ENCODE data around the gene DSTYK. TPM values are rescaled to one million over a fixed set of nuclear protein-coding genes. Genes with fewer than 3 reads are reported as not detected.

DSTYK gene
- total RNA-seq, 1 experiment from 2014 or later = 11.3 TPM

- no peak for DNase-seq (ENCODE audit: low read depth, low spot score)
- no peak overlapping the region for H3K27ac ChIP-seq (ENCODE audit: low read length)
- intact Hi-C loops (cut with micrococcal nuclease; ENCODE audit: unreplicated experiment) (no loop called here), in situ Hi-C loops (cut with HindIII; ENCODE audit: low pct_unique_long_range_greater_than_20kb, low sequenced_read_pairs) (no loop called here)
- no TSS peak for BruUV-seq (replicated peaks)
- ATAC-seq = no peak
- ChIA-PET POLR2A (no interaction called here), CTCF (no interaction called here)
- H3K27me3 ChIP-seq (ENCODE audit: control insufficient read depth, insufficient read depth, low read length) = no peaks in the 10 kb centered on the region
- no peak overlapping the region for H3K4me3 ChIP-seq (ENCODE audit: low read depth in 2 of 2, low read length in 2 of 2)
- H3K9me3 ChIP-seq (ENCODE audit: control insufficient read depth, insufficient read depth, low read depth, low read length) = no peaks in the 10 kb centered on the region
- no peak for TF ChIP-seq SIN3A (IDR thresholded peaks at IDR 0.05; ENCODE audit: borderline replicate concordance, insufficient read depth, low read depth, low read length)
- TF ChIP-seq TCF7L2 (IDR thresholded peaks at IDR 0.05; ENCODE audit: low read depth, low read length) = no peak
- TF ChIP-seq, protein P1, sequence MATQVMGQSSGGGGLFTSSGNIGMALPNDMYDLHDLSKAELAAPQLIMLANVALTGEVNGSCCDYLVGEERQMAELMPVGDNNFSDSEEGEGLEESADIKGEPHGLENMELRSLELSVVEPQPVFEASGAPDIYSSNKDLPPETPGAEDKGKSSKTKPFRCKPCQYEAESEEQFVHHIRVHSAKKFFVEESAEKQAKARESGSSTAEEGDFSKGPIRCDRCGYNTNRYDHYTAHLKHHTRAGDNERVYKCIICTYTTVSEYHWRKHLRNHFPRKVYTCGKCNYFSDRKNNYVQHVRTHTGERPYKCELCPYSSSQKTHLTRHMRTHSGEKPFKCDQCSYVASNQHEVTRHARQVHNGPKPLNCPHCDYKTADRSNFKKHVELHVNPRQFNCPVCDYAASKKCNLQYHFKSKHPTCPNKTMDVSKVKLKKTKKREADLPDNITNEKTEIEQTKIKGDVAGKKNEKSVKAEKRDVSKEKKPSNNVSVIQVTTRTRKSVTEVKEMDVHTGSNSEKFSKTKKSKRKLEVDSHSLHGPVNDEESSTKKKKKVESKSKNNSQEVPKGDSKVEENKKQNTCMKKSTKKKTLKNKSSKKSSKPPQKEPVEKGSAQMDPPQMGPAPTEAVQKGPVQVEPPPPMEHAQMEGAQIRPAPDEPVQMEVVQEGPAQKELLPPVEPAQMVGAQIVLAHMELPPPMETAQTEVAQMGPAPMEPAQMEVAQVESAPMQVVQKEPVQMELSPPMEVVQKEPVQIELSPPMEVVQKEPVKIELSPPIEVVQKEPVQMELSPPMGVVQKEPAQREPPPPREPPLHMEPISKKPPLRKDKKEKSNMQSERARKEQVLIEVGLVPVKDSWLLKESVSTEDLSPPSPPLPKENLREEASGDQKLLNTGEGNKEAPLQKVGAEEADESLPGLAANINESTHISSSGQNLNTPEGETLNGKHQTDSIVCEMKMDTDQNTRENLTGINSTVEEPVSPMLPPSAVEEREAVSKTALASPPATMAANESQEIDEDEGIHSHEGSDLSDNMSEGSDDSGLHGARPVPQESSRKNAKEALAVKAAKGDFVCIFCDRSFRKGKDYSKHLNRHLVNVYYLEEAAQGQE (IDR thresholded peaks at IDR 0.05; ENCODE audit: insufficient read depth in 1 of 2, low read depth in 2 of 2, low read length in 1 of 2) = no peak
- TF ChIP-seq, protein P2, sequence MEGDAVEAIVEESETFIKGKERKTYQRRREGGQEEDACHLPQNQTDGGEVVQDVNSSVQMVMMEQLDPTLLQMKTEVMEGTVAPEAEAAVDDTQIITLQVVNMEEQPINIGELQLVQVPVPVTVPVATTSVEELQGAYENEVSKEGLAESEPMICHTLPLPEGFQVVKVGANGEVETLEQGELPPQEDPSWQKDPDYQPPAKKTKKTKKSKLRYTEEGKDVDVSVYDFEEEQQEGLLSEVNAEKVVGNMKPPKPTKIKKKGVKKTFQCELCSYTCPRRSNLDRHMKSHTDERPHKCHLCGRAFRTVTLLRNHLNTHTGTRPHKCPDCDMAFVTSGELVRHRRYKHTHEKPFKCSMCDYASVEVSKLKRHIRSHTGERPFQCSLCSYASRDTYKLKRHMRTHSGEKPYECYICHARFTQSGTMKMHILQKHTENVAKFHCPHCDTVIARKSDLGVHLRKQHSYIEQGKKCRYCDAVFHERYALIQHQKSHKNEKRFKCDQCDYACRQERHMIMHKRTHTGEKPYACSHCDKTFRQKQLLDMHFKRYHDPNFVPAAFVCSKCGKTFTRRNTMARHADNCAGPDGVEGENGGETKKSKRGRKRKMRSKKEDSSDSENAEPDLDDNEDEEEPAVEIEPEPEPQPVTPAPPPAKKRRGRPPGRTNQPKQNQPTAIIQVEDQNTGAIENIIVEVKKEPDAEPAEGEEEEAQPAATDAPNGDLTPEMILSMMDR (IDR thresholded peaks at IDR 0.05) = no peak
- no peak for TF ChIP-seq POLR2AphosphoS5 (IDR thresholded peaks at IDR 0.05; ENCODE audit: low read depth, low read length)
- no peaks in the 10 kb centered on the region for H3K4me1 ChIP-seq (ENCODE audit: control insufficient read depth, insufficient read depth, low read length)
- H3K36me3 ChIP-seq (ENCODE audit: control insufficient read depth, insufficient read depth, low read length) = no peaks in the 10 kb centered on the region
Measured at GRCh38 chr1:205239078-205239477, 27.6 kb upstream of the DSTYK start.

GRCh38 chr1:205237526-205238484 is 26.3 kb upstream of the DSTYK start:
- H3K27me3 ChIP-seq (ENCODE audit: control insufficient read depth, insufficient read depth, low read length) = no peaks in the 10 kb centered on the region
- intact Hi-C loops (cut with micrococcal nuclease; ENCODE audit: unreplicated experiment) (no loop called here), in situ Hi-C loops (cut with HindIII; ENCODE audit: low pct_unique_long_range_greater_than_20kb, low sequenced_read_pairs) (no loop called here)
- H3K4me3 ChIP-seq (ENCODE audit: low read depth in 2 of 2, low read length in 2 of 2) = no peak overlapping the region
- BruUV-seq (replicated peaks) = no TSS peak
- POLR2A ChIA-PET = no interaction called here
- CTCF ChIA-PET = no interaction called here
- no peak overlapping the region for H3K27ac ChIP-seq (ENCODE audit: low read length)
- no peaks in the 10 kb centered on the region for H3K4me1 ChIP-seq (ENCODE audit: control insufficient read depth, insufficient read depth, low read length)
- no peaks in the 10 kb centered on the region for H3K36me3 ChIP-seq (ENCODE audit: control insufficient read depth, insufficient read depth, low read length)
- no peak for DNase-seq (ENCODE audit: low read depth, low spot score)
- ATAC-seq = no peak
- H3K9me3 ChIP-seq (ENCODE audit: control insufficient read depth, insufficient read depth, low read depth, low read length) = no peaks in the 10 kb centered on the region
- no peak for TF ChIP-seq TCF7L2 (IDR thresholded peaks at IDR 0.05; ENCODE audit: low read depth, low read length)
- TF ChIP-seq SIN3A (IDR thresholded peaks at IDR 0.05; ENCODE audit: borderline replicate concordance, insufficient read depth, low read depth, low read length) = no peak
- TF ChIP-seq, protein P2 (IDR thresholded peaks at IDR 0.05) = no peak
- TF ChIP-seq POLR2AphosphoS5 (IDR thresholded peaks at IDR 0.05; ENCODE audit: low read depth, low read length) = no peak
- TF ChIP-seq, protein P1 (IDR thresholded peaks at IDR 0.05; ENCODE audit: insufficient read depth in 1 of 2, low read depth in 2 of 2, low read length in 1 of 2) = no peak
